ENCODE results near the gene WWC2. TPM values are rescaled to one million over a fixed set of nuclear protein-coding genes. Genes with fewer than 3 reads are reported as not detected.

The WWC2 gene
- total and polyA plus RNA-seq, 3 experiments from 2014 or later = 0.80 to 1.7 (median 0.85) TPM

GRCh38 chr4:183139972-183140570 lies 41.0 kb downstream of the WWC2 start:
- ChIA-PET POLR2A (no interaction called here), CTCF (no interaction called here)
- Mint-ChIP-seq H3K27me3 (peaks cover 0 to 33% of the 10 kb centered on the region in 2 donors), H3K36me3 (no peaks in the 10 kb centered on the region), H3K27ac (no peak overlapping the region), H3K4me1 (peaks cover 0 to 4% (median 1%) of the 10 kb centered on the region in 3 donors), H3K4me3 (no peak overlapping the region), H3K9me3 (no peaks in the 10 kb centered on the region)
- Histone ChIP-seq H3K36me3 (ENCODE audit: insufficient read depth, low read length) (no peaks in the 10 kb centered on the region), H3K27me3 (ENCODE audit: insufficient read depth, low read length, poor library complexity, severe bottlenecking) (no peaks in the 10 kb centered on the region), H3K27ac (ENCODE audit: low read depth, low read length) (no peak overlapping the region), H3K9me3 (ENCODE audit: low read length) (no peaks in the 10 kb centered on the region), H3K4me1 (ENCODE audit: insufficient read depth, low read length) (no peaks in the 10 kb centered on the region), H3K4me3 (ENCODE audit: low read length) (no peak overlapping the region)
- no peak for DNase-seq

GRCh38 chr4:183140911-183141320 lies 41.9 kb downstream of the WWC2 start:
- Mint-ChIP-seq H3K4me3 (no peak overlapping the region), H3K27me3 (peaks cover 0 to 31% of the 10 kb centered on the region in 2 donors), H3K36me3 (no peaks in the 10 kb centered on the region), H3K9me3 (no peaks in the 10 kb centered on the region), H3K4me1 (peaks cover 0 to 4% (median 1%) of the 10 kb centered on the region in 3 donors), H3K27ac (peak overlapping the region in 1 of 8 donors; percentile 3)
- ChIA-PET CTCF (no interaction called here), POLR2A (no interaction called here)
- H3K4me3 ChIP-seq (ENCODE audit: low read length) = no peak overlapping the region
- no peaks in the 10 kb centered on the region for H3K36me3 ChIP-seq (ENCODE audit: insufficient read depth, low read length)
- no peaks in the 10 kb centered on the region for H3K4me1 ChIP-seq (ENCODE audit: insufficient read depth, low read length)
- H3K27ac ChIP-seq (ENCODE audit: low read depth, low read length) = no peak overlapping the region
- H3K27me3 ChIP-seq (ENCODE audit: insufficient read depth, low read length, poor library complexity, severe bottlenecking) = no peaks in the 10 kb centered on the region
- no peaks in the 10 kb centered on the region for H3K9me3 ChIP-seq (ENCODE audit: low read length)
- no peak for DNase-seq

GRCh38 chr4:183141997-183142396 lies 42.9 kb downstream of the WWC2 start:
- Mint-ChIP-seq H3K4me3 (no peak overlapping the region), H3K36me3 (no peaks in the 10 kb centered on the region), H3K27ac (no peak overlapping the region), H3K27me3 (peaks cover 0 to 29% of the 10 kb centered on the region in 2 donors), H3K4me1 (peaks cover 0 to 4% (median 1%) of the 10 kb centered on the region in 3 donors), H3K9me3 (no peaks in the 10 kb centered on the region)
- CTCF ChIA-PET = no interaction called here
- Histone ChIP-seq H3K4me3 (ENCODE audit: low read length) (no peak overlapping the region), H3K27ac (ENCODE audit: low read depth, low read length) (no peak overlapping the region), H3K36me3 (ENCODE audit: insufficient read depth, low read length) (no peaks in the 10 kb centered on the region), H3K27me3 (ENCODE audit: insufficient read depth, low read length, poor library complexity, severe bottlenecking) (no peaks in the 10 kb centered on the region), H3K4me1 (ENCODE audit: insufficient read depth, low read length) (no peaks in the 10 kb centered on the region), H3K9me3 (ENCODE audit: low read length) (no peaks in the 10 kb centered on the region)
- POLR2A ChIA-PET = no interaction called here
- DNase-seq = no peak

- Mint-ChIP-seq H3K4me3 (no peak overlapping the region), H3K9me3 (no peaks in the 10 kb centered on the region), H3K36me3 (no peaks in the 10 kb centered on the region), H3K27ac (no peak overlapping the region), H3K27me3 (peaks cover 0 to 27% of the 10 kb centered on the region in 2 donors), H3K4me1 (peaks cover 0 to 4% (median 1%) of the 10 kb centered on the region in 3 donors)
- no peaks in the 10 kb centered on the region for H3K4me1 ChIP-seq (ENCODE audit: insufficient read depth, low read length)
- ChIA-PET CTCF (no interaction called here), POLR2A (no interaction called here)
- no peak overlapping the region for H3K27ac ChIP-seq (ENCODE audit: low read depth, low read length)
- no peak for DNase-seq
- H3K36me3 ChIP-seq (ENCODE audit: insufficient read depth, low read length) = no peaks in the 10 kb centered on the region
- H3K4me3 ChIP-seq (ENCODE audit: low read length) = no peak overlapping the region
- no peaks in the 10 kb centered on the region for H3K9me3 ChIP-seq (ENCODE audit: low read length)
- no peaks in the 10 kb centered on the region for H3K27me3 ChIP-seq (ENCODE audit: insufficient read depth, low read length, poor library complexity, severe bottlenecking)
Measured at GRCh38 chr4:183142571-183143550, 43.8 kb downstream of the WWC2 start.

- Mint-ChIP-seq H3K4me3 (no peak overlapping the region), H3K27ac (no peak overlapping the region), H3K9me3 (no peaks in the 10 kb centered on the region), H3K27me3 (peaks cover 0 to 12% of the 10 kb centered on the region in 2 donors), H3K36me3 (no peaks in the 10 kb centered on the region), H3K4me1 (peaks cover 0 to 4% (median 1%) of the 10 kb centered on the region in 3 donors)
- ChIA-PET CTCF (no interaction called here), POLR2A (no interaction called here)
- Histone ChIP-seq H3K27ac (ENCODE audit: low read depth, low read length) (no peak overlapping the region), H3K4me3 (ENCODE audit: low read length) (no peak overlapping the region), H3K4me1 (ENCODE audit: insufficient read depth, low read length) (no peaks in the 10 kb centered on the region), H3K27me3 (ENCODE audit: insufficient read depth, low read length, poor library complexity, severe bottlenecking) (no peaks in the 10 kb centered on the region), H3K36me3 (ENCODE audit: insufficient read depth, low read length) (no peaks in the 10 kb centered on the region), H3K9me3 (ENCODE audit: low read length) (no peaks in the 10 kb centered on the region)
- DNase-seq = no peak
Measured at GRCh38 chr4:183144787-183145186, 45.7 kb downstream of the WWC2 start.

GRCh38 chr4:183145773-183146172 lies 46.7 kb downstream of the WWC2 start:
- no peak overlapping the region for H3K27ac ChIP-seq (ENCODE audit: low read depth, low read length)
- POLR2A ChIA-PET = no interaction called here
- H3K4me1 ChIP-seq (ENCODE audit: insufficient read depth, low read length) = no peaks in the 10 kb centered on the region
- Mint-ChIP-seq H3K27ac (no peak overlapping the region), H3K4me1 (peaks cover 0 to 4% (median 1%) of the 10 kb centered on the region in 3 donors), H3K27me3 (peaks cover 0 to 8% of the 10 kb centered on the region in 2 donors), H3K4me3 (no peak overlapping the region), H3K9me3 (no peaks in the 10 kb centered on the region), H3K36me3 (no peaks in the 10 kb centered on the region)
- no peak overlapping the region for H3K4me3 ChIP-seq (ENCODE audit: low read length)
- H3K9me3 ChIP-seq (ENCODE audit: low read length) = no peaks in the 10 kb centered on the region
- H3K36me3 ChIP-seq (ENCODE audit: insufficient read depth, low read length) = no peaks in the 10 kb centered on the region
- DNase-seq = no peak
- H3K27me3 ChIP-seq (ENCODE audit: insufficient read depth, low read length, poor library complexity, severe bottlenecking) = no peaks in the 10 kb centered on the region
- CTCF ChIA-PET = no interaction called here

- Mint-ChIP-seq H3K9me3 (no peaks in the 10 kb centered on the region), H3K4me1 (peaks cover 0 to 4% (median 1%) of the 10 kb centered on the region in 3 donors), H3K36me3 (no peaks in the 10 kb centered on the region), H3K27ac (no peak overlapping the region), H3K4me3 (no peak overlapping the region), H3K27me3 (peaks cover 0 to 4% of the 10 kb centered on the region in 2 donors)
- ChIA-PET CTCF (no interaction called here), POLR2A (no interaction called here)
- H3K4me1 ChIP-seq (ENCODE audit: insufficient read depth, low read length) = no peaks in the 10 kb centered on the region
- H3K27ac ChIP-seq (ENCODE audit: low read depth, low read length) = no peak overlapping the region
- H3K4me3 ChIP-seq (ENCODE audit: low read length) = no peak overlapping the region
- no peaks in the 10 kb centered on the region for H3K9me3 ChIP-seq (ENCODE audit: low read length)
- no peaks in the 10 kb centered on the region for H3K36me3 ChIP-seq (ENCODE audit: insufficient read depth, low read length)
- H3K27me3 ChIP-seq (ENCODE audit: insufficient read depth, low read length, poor library complexity, severe bottlenecking) = no peaks in the 10 kb centered on the region
- no peak for DNase-seq
Measured at GRCh38 chr4:183146478-183146877, 47.4 kb downstream of the WWC2 start.

- no peaks in the 10 kb centered on the region for H3K9me3 ChIP-seq (ENCODE audit: low read length)
- POLR2A ChIA-PET = no interaction called here
- no peaks in the 10 kb centered on the region for H3K36me3 Mint-ChIP-seq
- no peak overlapping the region for H3K27ac ChIP-seq (ENCODE audit: low read depth, low read length)
- H3K4me3 Mint-ChIP-seq = no peak overlapping the region
- H3K4me1 Mint-ChIP-seq = peaks cover 0 to 4% (median 1%) of the 10 kb centered on the region in 3 donors
- no peak for DNase-seq
- no peaks in the 10 kb centered on the region for H3K36me3 ChIP-seq (ENCODE audit: insufficient read depth, low read length)
- CTCF ChIA-PET = no interaction called here
- peaks cover 0 to 4% of the 10 kb centered on the region in 2 donors for H3K27me3 Mint-ChIP-seq
- no peaks in the 10 kb centered on the region for H3K9me3 Mint-ChIP-seq
- H3K4me3 ChIP-seq (ENCODE audit: low read length) = no peak overlapping the region
- H3K4me1 ChIP-seq (ENCODE audit: insufficient read depth, low read length) = no peaks in the 10 kb centered on the region
- H3K27ac Mint-ChIP-seq = no peak overlapping the region
- H3K27me3 ChIP-seq (ENCODE audit: insufficient read depth, low read length, poor library complexity, severe bottlenecking) = no peaks in the 10 kb centered on the region
Measured at GRCh38 chr4:183147196-183147595, 48.1 kb downstream of the WWC2 start.

Data from CD8-positive, alpha-beta memory T cell (primary cell).